Measurements from ENCODE around the gene CKB. TPM values are rescaled to one million over a fixed set of nuclear protein-coding genes. Genes with fewer than 3 reads are reported as not detected.

Gene CKB
- total RNA-seq, 2 experiments from 2014 or later = 2.2 to 2.7 TPM

DNA sequence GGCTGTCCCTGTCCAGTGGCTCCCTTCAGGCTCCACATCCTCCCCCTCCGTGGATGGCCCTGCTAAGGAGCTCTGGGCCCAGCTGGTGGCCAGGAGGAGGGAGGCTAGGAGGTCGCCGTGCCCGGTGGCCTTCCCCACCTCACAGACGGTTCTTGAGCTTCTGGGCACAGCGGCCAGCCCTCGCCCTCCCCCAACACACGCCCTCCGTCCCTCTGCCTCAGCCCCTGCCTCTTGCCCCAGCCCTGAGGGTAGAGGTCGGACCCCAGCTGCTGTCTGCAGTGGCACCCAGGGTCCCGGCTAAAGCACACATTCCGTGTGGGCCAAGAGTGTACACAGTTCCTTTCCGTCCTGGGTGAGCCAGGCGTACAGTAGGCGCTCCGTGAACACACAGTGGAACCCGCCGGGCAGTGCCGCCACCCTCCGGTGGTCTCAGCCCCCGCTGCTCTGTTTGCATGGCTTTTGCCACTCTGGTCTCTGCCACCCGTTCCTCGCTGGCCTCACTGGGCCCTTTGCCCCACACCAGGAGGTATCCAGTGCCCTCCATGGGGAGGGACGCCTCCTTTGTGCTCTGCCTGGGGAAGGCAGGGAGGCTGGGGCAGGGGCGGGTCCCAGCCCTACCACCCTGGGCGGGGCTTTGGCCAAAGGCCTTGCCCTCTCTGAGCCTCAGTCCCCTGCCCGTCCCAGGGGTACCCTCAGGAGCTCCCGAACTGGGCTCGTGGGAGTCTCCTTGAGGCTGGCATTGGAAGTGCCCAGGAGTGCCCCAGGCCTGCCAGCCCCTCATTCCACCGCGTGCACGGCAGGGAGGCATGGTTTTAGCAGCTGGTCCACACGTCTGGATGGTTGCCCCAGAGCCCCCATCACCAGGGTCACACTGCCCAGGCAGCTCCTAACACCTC lies 19.3 kb upstream of the CKB start:
- Mint-ChIP-seq H3K36me3 (ENCODE audit: low read depth) (no peaks in the 10 kb centered on the region), H3K27ac (no peak overlapping the region), H3K4me3 (no peak overlapping the region), H3K27me3 (ENCODE audit: low read depth) (no peaks in the 10 kb centered on the region), H3K4me1 (ENCODE audit: low read depth) (no peaks in the 10 kb centered on the region), H3K9me3 (ENCODE audit: insufficient read depth) (no peaks in the 10 kb centered on the region)
- ChIA-PET CTCF (no interaction called here), POLR2A (no interaction called here)
- ATAC-seq = no peak
- no peak for DNase-seq

DNA sequence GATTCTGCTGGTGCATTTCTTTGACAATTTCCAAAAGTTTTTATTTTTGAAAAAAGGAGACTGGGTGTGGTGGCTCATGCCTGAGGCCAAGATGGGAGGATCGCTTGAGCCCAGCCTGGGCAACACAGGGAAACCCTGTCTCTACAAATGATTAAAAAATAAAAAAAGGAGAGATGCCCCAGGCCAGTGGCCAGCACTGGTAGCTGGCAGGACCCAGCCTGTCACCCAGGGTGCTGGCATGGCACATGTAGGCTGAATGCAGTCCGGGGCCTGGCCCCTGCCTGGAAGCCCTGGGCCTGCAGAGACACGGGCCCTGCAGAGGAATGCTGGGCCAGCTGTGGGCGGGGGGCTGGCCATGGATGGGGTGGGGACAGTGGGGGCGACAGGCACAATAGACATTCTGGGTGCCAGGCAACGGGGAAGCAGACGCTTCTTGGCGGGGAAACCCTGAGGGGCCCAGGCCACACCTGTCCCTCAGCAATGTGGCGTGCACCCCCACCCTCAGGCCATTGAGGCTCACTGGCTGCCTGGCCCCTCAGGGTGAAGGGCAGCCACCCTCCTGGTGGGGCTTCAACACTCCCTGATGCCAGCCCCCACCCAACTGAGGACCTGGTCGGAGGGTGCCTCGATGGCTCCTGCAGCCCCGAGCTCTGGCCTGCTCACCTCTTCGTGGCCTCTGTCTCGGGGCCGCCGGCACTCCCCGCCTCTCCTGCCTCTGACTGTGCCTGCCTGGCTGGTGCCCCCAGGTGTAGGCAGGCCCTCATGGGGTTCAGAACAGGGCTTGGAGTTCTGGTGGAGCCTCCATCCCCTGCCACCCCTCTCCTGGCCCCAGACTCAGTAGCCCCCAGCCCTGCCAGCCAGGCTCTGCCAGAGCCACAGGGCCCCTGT lies 18.4 kb upstream of the CKB start:
- Mint-ChIP-seq H3K4me1 (ENCODE audit: low read depth) (no peaks in the 10 kb centered on the region), H3K9me3 (ENCODE audit: insufficient read depth) (no peaks in the 10 kb centered on the region), H3K27ac (no peak overlapping the region), H3K36me3 (ENCODE audit: low read depth) (no peaks in the 10 kb centered on the region), H3K4me3 (no peak overlapping the region), H3K27me3 (ENCODE audit: low read depth) (no peaks in the 10 kb centered on the region)
- CTCF ChIA-PET = no interaction called here
- no peak for ATAC-seq
- DNase-seq = no peak
- POLR2A ChIA-PET = no interaction called here

DNA sequence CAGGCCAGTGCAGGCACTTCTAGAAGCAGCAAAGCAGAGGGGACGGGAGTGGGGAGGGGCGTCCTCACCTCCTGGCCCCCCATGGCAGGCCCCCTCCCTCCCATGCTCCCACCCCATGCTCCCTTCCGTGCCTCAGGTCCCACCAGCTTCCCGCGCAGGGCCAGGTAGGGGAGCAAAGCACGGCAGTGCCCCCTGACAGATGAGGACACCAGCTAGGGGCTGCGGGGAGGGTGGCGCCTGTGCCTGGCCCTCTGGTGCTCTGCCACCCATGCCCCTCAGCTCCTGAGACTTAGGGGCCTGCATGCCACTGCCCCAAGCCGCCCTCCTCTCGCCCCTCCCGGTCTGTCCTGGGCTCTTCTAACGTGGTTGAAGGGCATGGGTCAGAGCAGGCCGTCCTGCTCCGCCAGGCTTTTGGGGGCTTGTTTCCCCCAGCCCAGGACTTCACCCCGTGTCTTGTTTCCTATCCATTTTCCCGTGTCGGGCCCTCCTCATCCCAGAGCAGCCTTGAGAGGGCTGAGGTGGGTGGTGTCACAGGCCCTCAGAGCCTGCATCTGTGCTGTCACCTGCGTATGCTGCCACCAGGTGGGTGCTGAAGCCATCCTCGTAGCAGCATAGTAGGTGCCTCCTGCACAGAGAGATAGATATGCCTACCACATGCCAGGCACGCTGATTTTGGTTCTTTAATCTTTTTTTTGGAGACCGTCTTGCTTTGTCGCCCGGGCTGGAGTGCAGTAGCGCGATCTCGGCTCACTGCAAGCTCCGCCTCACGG lies 16.6 kb upstream of the CKB start:
- Mint-ChIP-seq H3K27me3 (ENCODE audit: low read depth) (no peaks in the 10 kb centered on the region), H3K36me3 (ENCODE audit: low read depth) (no peaks in the 10 kb centered on the region), H3K4me1 (ENCODE audit: low read depth) (no peaks in the 10 kb centered on the region), H3K27ac (no peak overlapping the region), H3K9me3 (ENCODE audit: insufficient read depth) (no peaks in the 10 kb centered on the region), H3K4me3 (no peak overlapping the region)
- DNase-seq (no peak), ATAC-seq (no peak)
- ChIA-PET CTCF (no interaction called here), POLR2A (no interaction called here)

DNA sequence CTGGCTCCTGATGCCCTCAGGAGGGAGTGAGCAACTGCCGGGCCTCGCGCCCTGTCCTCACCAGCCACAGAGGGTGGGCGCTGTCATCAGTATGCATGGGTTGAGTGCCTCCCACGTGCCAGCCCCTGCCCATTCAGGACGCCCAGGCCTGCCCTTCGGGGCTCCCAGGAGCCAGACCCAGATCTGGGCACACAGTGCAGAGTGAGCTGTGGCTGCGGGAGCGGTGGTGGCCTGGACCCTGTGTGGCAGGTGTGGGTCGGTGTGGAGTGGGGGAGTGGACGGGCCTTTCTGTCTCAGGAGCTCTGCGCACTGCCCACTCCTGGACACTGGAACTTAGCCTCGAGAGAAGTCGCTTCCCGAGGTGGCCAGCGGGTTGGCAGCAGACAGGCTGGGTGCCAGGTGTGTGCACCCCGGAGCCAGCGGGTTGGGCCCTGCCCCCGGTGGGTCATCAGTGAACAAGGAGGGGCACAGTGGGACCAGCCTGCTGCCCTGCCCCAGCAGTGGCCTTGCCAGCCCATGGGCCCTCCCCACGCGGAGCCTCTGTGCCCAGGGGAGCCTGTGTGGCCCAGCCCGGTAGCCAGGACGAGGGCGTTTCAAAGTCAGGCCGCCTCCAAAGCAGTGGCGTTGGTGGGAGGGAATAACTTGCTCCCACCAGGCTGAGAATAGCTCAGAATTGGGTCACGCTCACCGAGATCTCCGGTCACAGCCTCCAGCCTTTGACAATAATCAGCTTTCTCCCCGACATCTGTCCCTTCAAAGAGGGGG lies 15.8 kb upstream of the CKB start:
- DNase-seq (no peak), ATAC-seq (no peak)
- no peaks in the 10 kb centered on the region for H3K9me3 Mint-ChIP-seq (ENCODE audit: insufficient read depth)
- ChIA-PET POLR2A (no interaction called here), CTCF (no interaction called here)
- H3K4me1 Mint-ChIP-seq (ENCODE audit: low read depth) = no peaks in the 10 kb centered on the region
- no peak overlapping the region for H3K27ac Mint-ChIP-seq
- H3K4me3 Mint-ChIP-seq = no peak overlapping the region
- no peaks in the 10 kb centered on the region for H3K27me3 Mint-ChIP-seq (ENCODE audit: low read depth)
- H3K36me3 Mint-ChIP-seq (ENCODE audit: low read depth) = no peaks in the 10 kb centered on the region

DNA sequence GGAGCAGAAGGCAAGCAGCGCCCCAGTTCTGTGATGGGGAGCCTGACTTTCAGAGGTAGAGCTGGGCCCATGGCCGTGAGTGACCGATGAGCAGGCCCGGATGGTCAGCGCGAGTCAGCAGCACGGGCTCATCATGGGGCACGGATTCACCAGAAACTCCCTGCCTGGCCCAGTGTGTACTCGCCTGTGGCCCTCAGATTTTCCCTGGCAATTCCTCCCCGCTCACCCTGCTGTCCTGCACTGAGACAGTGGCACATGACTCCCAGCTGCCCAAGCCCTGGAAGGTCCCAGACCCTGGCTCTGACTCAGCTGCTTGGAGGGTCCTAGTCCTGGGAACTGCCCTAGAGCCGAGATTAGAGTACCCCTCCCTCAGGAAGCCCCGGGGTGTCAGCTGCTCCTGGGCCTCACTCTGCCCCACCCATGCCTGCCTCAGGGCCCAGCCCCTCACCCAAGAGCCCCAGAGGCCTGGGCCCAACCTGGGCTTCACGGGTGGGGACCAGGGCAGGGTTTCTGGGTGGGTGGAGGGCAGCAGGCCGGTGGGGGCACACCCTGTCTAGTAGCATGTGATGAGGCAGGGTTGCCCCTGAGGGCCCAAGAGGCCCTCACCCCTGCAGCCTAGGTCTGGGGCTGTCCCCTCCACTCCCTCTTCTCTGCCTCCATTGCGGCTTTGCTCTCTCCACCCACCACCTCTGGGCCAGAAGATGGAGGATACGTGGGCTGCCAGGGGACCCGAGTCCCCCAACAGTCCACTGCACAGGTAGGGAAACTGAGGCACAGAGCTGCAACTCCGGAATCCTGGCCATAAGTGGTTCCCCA lies 14.8 kb upstream of the CKB start:
- ATAC-seq = no peak
- H3K27ac Mint-ChIP-seq = no peak overlapping the region
- no peak overlapping the region for H3K4me3 Mint-ChIP-seq
- no peaks in the 10 kb centered on the region for H3K9me3 Mint-ChIP-seq (ENCODE audit: insufficient read depth)
- no peak for DNase-seq
- no peaks in the 10 kb centered on the region for H3K27me3 Mint-ChIP-seq (ENCODE audit: low read depth)
- ChIA-PET CTCF (interaction anchor here (1.0 kb wide), 1 partner anchor 18 kb away, joined by 3 read pairs; no protein-coding TSS in a partner anchor), POLR2A (no interaction called here)
- no peaks in the 10 kb centered on the region for H3K4me1 Mint-ChIP-seq (ENCODE audit: low read depth)
- H3K36me3 Mint-ChIP-seq (ENCODE audit: low read depth) = no peaks in the 10 kb centered on the region

DNA sequence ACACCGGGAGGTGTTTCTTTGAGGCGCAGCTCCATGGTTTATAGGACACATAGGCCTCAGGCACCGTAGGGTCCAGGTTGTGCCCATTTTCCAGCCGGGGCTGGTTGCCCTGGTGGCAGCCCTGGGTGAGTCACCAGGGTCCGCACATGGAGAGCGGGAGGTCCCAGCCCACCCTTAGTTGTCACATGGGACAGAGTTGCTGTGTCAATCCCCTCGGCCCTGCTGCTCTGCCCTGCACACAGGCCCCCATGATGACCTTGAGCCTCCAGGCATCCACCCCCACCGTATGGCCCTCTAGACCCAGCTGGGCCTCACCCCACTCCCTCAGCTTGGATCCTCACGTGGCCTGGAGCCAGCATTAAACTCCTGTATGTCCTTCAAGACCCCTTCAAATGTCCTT lies 14.1 kb upstream of the CKB start:
- Mint-ChIP-seq H3K4me1 (ENCODE audit: low read depth) (peaks cover under 1% of the 10 kb centered on the region), H3K36me3 (ENCODE audit: low read depth) (no peaks in the 10 kb centered on the region), H3K9me3 (ENCODE audit: insufficient read depth) (no peaks in the 10 kb centered on the region), H3K27me3 (ENCODE audit: low read depth) (no peaks in the 10 kb centered on the region), H3K27ac (no peak overlapping the region), H3K4me3 (no peak overlapping the region)
- ChIA-PET CTCF (interaction anchor here (1.0 kb wide), 1 partner anchor 18 kb away, joined by 3 read pairs; no protein-coding TSS in a partner anchor), POLR2A (no interaction called here)
- no peak for DNase-seq
- ATAC-seq = no peak

DNA sequence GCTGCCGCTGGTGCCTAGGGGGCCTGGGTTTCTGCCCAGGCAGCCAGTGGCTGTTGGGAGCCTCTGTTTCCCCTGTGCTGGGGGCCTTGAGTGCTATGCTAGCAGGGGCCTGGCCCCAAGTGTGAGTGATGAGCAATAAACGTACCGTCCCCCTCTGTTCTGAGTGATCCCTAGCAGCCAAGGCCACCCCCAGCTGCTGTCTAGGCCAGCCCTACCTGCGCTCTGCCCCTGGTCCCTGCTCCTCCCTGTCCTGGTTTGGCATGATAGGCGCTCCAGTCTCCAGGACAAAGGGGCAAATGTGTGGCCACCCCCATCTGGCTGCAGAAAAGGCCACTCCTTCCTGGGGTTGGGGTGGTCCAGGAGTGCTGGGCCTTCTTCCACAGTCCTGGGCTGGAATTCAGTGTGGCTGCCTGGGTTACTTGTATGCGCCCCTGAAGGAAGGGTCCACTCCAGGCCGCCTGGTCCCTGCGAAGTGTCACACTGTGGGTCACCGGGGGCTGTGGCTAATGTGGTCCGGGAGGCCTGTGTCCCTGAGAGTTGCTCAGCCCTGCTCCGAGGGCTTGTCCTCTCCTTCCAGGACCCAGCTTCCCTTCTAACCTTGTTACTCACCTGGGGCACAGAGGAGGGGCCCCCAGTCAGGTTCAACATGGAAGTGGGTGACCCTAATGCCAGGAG lies 13.4 kb upstream of the CKB start:
- DNase-seq = no peak
- Mint-ChIP-seq H3K36me3 (ENCODE audit: low read depth) (no peaks in the 10 kb centered on the region), H3K4me3 (no peak overlapping the region), H3K27me3 (ENCODE audit: low read depth) (no peaks in the 10 kb centered on the region), H3K9me3 (ENCODE audit: insufficient read depth) (no peaks in the 10 kb centered on the region), H3K27ac (no peak overlapping the region), H3K4me1 (ENCODE audit: low read depth) (peaks cover 6% of the 10 kb centered on the region)
- POLR2A ChIA-PET = no interaction called here
- CTCF ChIA-PET = no interaction called here
- ATAC-seq = no peak

DNA sequence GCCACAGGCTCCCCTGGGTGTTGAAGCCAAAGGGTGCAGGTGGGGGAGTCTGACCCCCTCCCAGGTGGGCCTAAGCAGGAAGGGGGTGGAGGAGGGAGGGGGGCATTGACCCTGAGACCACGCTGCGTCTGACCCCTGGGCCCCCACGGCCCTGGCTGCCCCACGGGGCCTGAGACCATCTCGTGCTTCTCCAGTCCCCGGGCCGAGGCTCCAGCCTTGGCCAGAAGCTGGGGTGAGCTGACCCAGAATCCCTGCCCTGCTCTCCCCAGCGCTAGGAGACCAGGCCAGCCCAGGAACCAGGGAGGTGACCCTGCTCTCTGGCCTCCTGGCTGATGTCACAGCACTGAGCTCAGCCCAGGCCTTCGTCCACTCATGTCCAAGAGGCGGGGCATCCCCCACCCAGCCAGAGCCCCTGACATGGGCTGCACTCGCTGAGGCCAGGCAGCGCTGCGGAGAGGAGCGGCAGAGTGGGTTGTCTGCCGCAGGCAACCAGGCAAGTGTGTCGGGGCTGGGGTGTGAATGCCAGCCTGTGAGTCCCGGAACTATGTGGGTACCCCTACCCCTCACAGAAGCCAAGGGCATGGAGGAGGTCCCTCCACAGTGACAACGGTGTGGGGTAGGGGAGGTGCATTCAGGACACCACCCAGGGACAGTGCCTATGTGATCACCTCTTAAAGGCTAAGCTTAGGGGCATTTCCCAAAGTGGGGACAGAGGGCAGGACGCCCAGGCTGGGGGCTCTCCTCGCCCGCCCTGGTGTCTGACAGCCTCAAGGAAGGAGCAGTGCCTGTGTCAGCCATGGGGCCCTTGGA lies 12.7 kb upstream of the CKB start:
- no peak for DNase-seq
- ChIA-PET CTCF (no interaction called here), POLR2A (interaction anchor here (0.6 kb wide), 1 partner anchor 368 kb away, joined by 3 read pairs; no protein-coding TSS in a partner anchor)
- H3K4me3 Mint-ChIP-seq = no peak overlapping the region
- ATAC-seq = no peak
- H3K36me3 Mint-ChIP-seq (ENCODE audit: low read depth) = no peaks in the 10 kb centered on the region
- peaks cover 12% of the 10 kb centered on the region for H3K4me1 Mint-ChIP-seq (ENCODE audit: low read depth)
- no peak overlapping the region for H3K27ac Mint-ChIP-seq
- H3K9me3 Mint-ChIP-seq (ENCODE audit: insufficient read depth) = no peaks in the 10 kb centered on the region
- no peaks in the 10 kb centered on the region for H3K27me3 Mint-ChIP-seq (ENCODE audit: low read depth)

DNA sequence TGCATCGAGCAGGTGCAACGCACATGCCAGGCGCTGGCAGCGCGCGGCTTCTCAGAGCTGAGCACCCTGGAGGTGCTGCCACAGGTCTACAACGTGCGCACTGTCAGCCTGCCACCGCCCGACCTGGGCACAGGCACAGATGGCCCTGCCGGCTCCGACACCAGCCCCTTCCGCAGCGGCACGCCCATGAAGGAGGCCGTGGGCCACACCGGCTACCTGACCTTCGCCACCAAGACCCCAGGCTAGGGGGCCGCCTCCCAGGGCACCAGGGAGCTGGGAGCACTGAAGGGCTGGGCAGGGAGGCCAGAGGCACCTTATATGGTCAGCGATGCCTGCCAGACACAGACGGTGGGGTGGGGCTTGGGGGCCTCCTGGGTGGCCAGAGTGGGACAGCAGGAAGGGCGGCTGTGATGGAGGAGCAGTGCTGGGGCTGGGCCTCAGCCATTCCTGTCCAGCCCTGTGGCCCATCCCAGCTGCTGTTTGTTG lies 12.0 kb upstream of the CKB start:
- DNase-seq = no peak
- Mint-ChIP-seq H3K9me3 (ENCODE audit: insufficient read depth) (no peaks in the 10 kb centered on the region), H3K4me3 (no peak overlapping the region), H3K36me3 (ENCODE audit: low read depth) (peaks cover under 1% of the 10 kb centered on the region), H3K27me3 (ENCODE audit: low read depth) (no peaks in the 10 kb centered on the region), H3K27ac (no peak overlapping the region), H3K4me1 (ENCODE audit: low read depth) (peaks cover 19% of the 10 kb centered on the region)
- no peak for ATAC-seq
- CTCF ChIA-PET = no interaction called here
- POLR2A ChIA-PET = interaction anchor here (0.6 kb wide), 2 partner anchors 368 to 1997 kb away, joined by 3 read pairs; no protein-coding TSS in a partner anchor

All from activated CD8-positive, alpha-beta T cell treated with anti-CD3 and anti-CD28 coated beads, Interleukin-2, amount 10 ng/mL, durations not matched to agents 7 days and 5 days (primary cell).